HL-60 (cell line): Measurements from ENCODE around the gene LIPH.

Experiments
- POLR2AphosphoS5 ChIP-seq: IDR thresholded peaks from 2 replicates; pipeline ENCODE4 v1.6.1; 2012; ENCODE audit warnings: low read depth
- TF ChIP-seq, protein P1 (sequence below): IDR thresholded peaks from one replicate; pipeline ENCODE4 v1.5.1; 2011; ENCODE audit warnings: low read length, control low read depth, inconsistent platforms; ENCODE audit not compliant: insufficient read depth

DNA sequence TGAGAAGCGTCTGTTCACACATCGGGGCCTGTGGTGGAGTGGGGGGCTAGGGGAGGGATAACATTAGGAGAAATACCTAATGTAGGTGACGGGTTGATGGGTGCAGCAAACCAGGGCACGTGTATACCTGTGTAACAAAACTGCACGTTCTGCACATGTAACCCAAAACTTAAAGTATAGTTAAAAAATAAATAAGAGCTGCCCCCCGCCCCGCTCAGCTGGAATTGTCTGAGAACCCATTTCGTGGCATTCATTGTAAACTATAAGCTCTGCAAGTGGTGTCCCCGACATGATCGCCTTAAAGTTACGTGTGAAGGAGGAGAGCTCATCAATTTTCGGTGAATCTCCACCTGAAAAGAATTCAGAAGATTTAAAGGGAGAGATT, 7.3 kb upstream of the LIPH start:
- TF ChIP-seq, protein P1, sequence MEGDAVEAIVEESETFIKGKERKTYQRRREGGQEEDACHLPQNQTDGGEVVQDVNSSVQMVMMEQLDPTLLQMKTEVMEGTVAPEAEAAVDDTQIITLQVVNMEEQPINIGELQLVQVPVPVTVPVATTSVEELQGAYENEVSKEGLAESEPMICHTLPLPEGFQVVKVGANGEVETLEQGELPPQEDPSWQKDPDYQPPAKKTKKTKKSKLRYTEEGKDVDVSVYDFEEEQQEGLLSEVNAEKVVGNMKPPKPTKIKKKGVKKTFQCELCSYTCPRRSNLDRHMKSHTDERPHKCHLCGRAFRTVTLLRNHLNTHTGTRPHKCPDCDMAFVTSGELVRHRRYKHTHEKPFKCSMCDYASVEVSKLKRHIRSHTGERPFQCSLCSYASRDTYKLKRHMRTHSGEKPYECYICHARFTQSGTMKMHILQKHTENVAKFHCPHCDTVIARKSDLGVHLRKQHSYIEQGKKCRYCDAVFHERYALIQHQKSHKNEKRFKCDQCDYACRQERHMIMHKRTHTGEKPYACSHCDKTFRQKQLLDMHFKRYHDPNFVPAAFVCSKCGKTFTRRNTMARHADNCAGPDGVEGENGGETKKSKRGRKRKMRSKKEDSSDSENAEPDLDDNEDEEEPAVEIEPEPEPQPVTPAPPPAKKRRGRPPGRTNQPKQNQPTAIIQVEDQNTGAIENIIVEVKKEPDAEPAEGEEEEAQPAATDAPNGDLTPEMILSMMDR, result no peak
- no peak for TF ChIP-seq POLR2AphosphoS5
